PFSK-1 (cell line): ENCODE measurements around the gene GP2.

Experiments
- POLR2AphosphoS5 ChIP-seq: IDR thresholded peaks from 2 replicates; pipeline ENCODE4 v1.6.1; 2012; ENCODE audit warnings: low read depth, mild to moderate bottlenecking, control low read depth, low read length, moderate library complexity
- REST ChIP-seq, 2 experiments: IDR thresholded peaks; 2 replicates each; pipeline versions ENCODE4 v1.6.1 to v1.8.0; 2011 to 2012; ENCODE audit warnings: low read depth in 2 of 2, low read length in 2 of 2, control low read depth in 1 of 2, inconsistent platforms in 1 of 2, mild to moderate bottlenecking in 1 of 2, moderate library complexity in 1 of 2; ENCODE audit not compliant: insufficient read depth in 1 of 2
- SIN3A ChIP-seq: IDR thresholded peaks from 2 replicates; pipeline ENCODE4 v1.6.1; 2012; ENCODE audit warnings: mild to moderate bottlenecking, low read length, moderate library complexity, borderline replicate concordance; ENCODE audit not compliant: insufficient read depth
- TAF1 ChIP-seq: IDR thresholded peaks from 2 replicates; pipeline ENCODE4 v1.6.1; 2012; ENCODE audit warnings: low read length, control low read depth, borderline replicate concordance; ENCODE audit not compliant: insufficient read depth

- no peak for TF ChIP-seq SIN3A
- TF ChIP-seq REST (IDR thresholded peaks at IDR 0.05; ENCODE audit: insufficient read depth in 1 of 2, low read depth in 2 of 2, low read length in 2 of 2) = no peak
- TF ChIP-seq TAF1 = no peak
- no peak for TF ChIP-seq POLR2AphosphoS5
These were observed 22.3 kb upstream of the GP2 start for GRCh38 chr16:20349615-20350014.
